Mucosa of descending colon (tissue), 3 donors: ENCODE results near the gene CELF4. TPM values are rescaled to one million over a fixed set of nuclear protein-coding genes. Genes with fewer than 3 reads are reported as not detected.
A peak's percentile ranks its signal among the peaks of the same experiment; 100 is the strongest.

ENCODE experiments used
- ATAC-seq: fragments of 200-7000 bp; cut with Tn5 transposase; one replicate; pipeline ENCODE4 v1.9.1; 2020; ENCODE audit warnings: mild to moderate bottlenecking, moderate library complexity
- DNase-seq, 3 donors: peaks; one replicate each; pipeline ENCODE4 v3.0.0-alpha.2; 2020
- H3K36me3 ChIP-seq: fragments of 200-600 bp; one replicate; pipeline ENCODE4 v1.8.0; 2021; ENCODE audit warnings: low read depth, mild to moderate bottlenecking
- H3K4me1 ChIP-seq: fragments of 200-600 bp; one replicate; pipeline ENCODE4 v1.8.0; 2021; ENCODE audit warnings: low read depth, mild to moderate bottlenecking
- H3K4me3 ChIP-seq: fragments of 200-600 bp; one replicate; pipeline ENCODE4 v1.8.0; 2021; ENCODE audit warnings: mild to moderate bottlenecking
- H3K9me3 ChIP-seq: fragments of 200-600 bp; one replicate; pipeline ENCODE4 v1.8.0; 2021; ENCODE audit warnings: mild to moderate bottlenecking
- CTCF ChIP-seq: fragments of 200-600 bp; IDR thresholded peaks from one replicate; pipeline ENCODE4 v1.8.0; 2022; ENCODE audit warnings: antibody characterized with exemption, mild to moderate bottlenecking
- intact Hi-C, 2 donors: fragments of 100-400 bp; cut with DNase I in 1 of 2; cut with micrococcal nuclease in 1 of 2; formaldehyde crosslinking; loops; one replicate each; pipeline versions ENCODE4 v1.11.0 to v1.11.1; 2022; cut with DNase I, micrococcal nuclease
- total RNA-seq, 3 donors: library from RNA; stranded (reverse); fragmentation: NEBNext Ultra II Directional in 2 of 3; extraction: Animal tissue kit (Norgen Biotek cat#: 25700) in 2 of 3; gene quantifications; one replicate each; pipeline versions ENCODE4 v1.2.1 to v1.2.4, GENCODE V29; 2021 to 2023
- donor health status: DM: no; HTN: no; CAD: no; lungs with moderate emphysema.
- donor health status: DM: no; HTN: no; CAD: no.
- donor health status: DM: no; HTN: yes; CAD: no.

The CELF4 gene
- total RNA-seq, 3 donors from 2014 or later, result 0.32 to 4.4 (median 0.72) TPM

- intact Hi-C loops, result no loop called here
- DNase-seq (no peak), ATAC-seq (no peak)
- Histone ChIP-seq H3K4me1 (peaks cover 2% of the 10 kb centered on the region), H3K36me3 (no peaks in the 10 kb centered on the region), H3K9me3 (no peaks in the 10 kb centered on the region), H3K4me3 (no peak overlapping the region)
- no peak for TF ChIP-seq CTCF
Measured at GRCh38 chr18:37316468-37316867, 249.1 kb downstream of the CELF4 start.

- peaks cover 2% of the 10 kb centered on the region for H3K4me1 ChIP-seq
- intact Hi-C loops, result no loop called here
- TF ChIP-seq CTCF, result no peak
- H3K9me3 ChIP-seq, result no peaks in the 10 kb centered on the region
- H3K4me3 ChIP-seq, result no peak overlapping the region
- ATAC-seq (no peak), DNase-seq (no peak)
- no peaks in the 10 kb centered on the region for H3K36me3 ChIP-seq
Measured at GRCh38 chr18:37315935-37316334, 249.7 kb downstream of the CELF4 start.

GRCh38 chr18:37314534-37314933 lies 251.1 kb downstream of the CELF4 start:
- TF ChIP-seq CTCF, result no peak
- no peak for ATAC-seq
- no peak for DNase-seq
- H3K4me3 ChIP-seq, result no peak overlapping the region
- H3K4me1 ChIP-seq, result no peaks in the 10 kb centered on the region
- intact Hi-C loops, result no loop called here
- no peaks in the 10 kb centered on the region for H3K9me3 ChIP-seq
- no peaks in the 10 kb centered on the region for H3K36me3 ChIP-seq

GRCh38 chr18:37313624-37314023 lies 252.0 kb downstream of the CELF4 start:
- ATAC-seq (no peak), DNase-seq (no peak)
- no peak for TF ChIP-seq CTCF
- H3K4me3 ChIP-seq, result no peak overlapping the region
- H3K4me1 ChIP-seq, result no peaks in the 10 kb centered on the region
- intact Hi-C loops, result no loop called here
- H3K9me3 ChIP-seq, result no peaks in the 10 kb centered on the region
- H3K36me3 ChIP-seq, result no peaks in the 10 kb centered on the region

- H3K36me3 ChIP-seq, result no peaks in the 10 kb centered on the region
- H3K4me1 ChIP-seq, result no peaks in the 10 kb centered on the region
- TF ChIP-seq CTCF, result no peak
- no peaks in the 10 kb centered on the region for H3K9me3 ChIP-seq
- no peak for ATAC-seq
- no peak overlapping the region for H3K4me3 ChIP-seq
- intact Hi-C loops, result no loop called here
- no peak for DNase-seq
Measured at GRCh38 chr18:37309861-37310260, 255.7 kb downstream of the CELF4 start.

- intact Hi-C loops, result no loop called here
- H3K4me1 ChIP-seq, result no peaks in the 10 kb centered on the region
- no peak overlapping the region for H3K4me3 ChIP-seq
- H3K9me3 ChIP-seq, result no peaks in the 10 kb centered on the region
- no peak for TF ChIP-seq CTCF
- ATAC-seq (peak; percentile 62), DNase-seq (peak in 1 of 3 donors; percentile 57)
- no peaks in the 10 kb centered on the region for H3K36me3 ChIP-seq
Measured at GRCh38 chr18:37309059-37309458, 256.5 kb downstream of the CELF4 start.
